ENCODE data around the gene GTPBP6. TPM values are rescaled to one million over a fixed set of nuclear protein-coding genes. Genes with fewer than 3 reads are reported as not detected.

The GTPBP6 gene
- total and polyA plus RNA-seq, 2 donors (not counting 3 experiments of a cell fraction or from before 2014, with no cell fraction given), result 39.1 to 63.5 TPM

DNA sequence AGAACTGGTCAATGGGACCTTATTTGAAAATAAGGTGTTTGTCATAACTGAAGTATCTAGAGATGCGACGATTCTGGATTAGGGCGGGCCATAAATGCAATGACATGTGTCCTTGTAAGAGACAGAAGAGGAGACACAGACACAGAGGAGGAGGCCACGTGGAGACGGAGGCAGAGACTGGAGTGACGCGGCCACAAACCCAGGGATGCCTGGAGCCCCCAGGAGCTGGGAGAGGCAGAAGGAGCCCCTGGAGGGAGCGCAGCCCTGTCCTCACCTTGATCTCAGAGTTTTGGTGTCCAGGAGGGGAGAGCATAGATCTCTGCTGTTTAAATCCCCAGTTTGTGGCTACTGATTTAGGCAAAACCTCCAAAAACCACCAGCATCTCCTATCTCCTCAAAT lies 5.0 kb downstream of the GTPBP6 start:
- Histone ChIP-seq H3K79me2 (ENCODE audit: control insufficient read depth, insufficient read depth, low read length) (peaks cover 12% of the 10 kb centered on the region), H3K4me2 (ENCODE audit: insufficient read depth, low read length) (no peak overlapping the region), H3K4me1 (ENCODE audit: control insufficient read depth, extremely low read depth, insufficient read depth, low read length) (no peaks in the 10 kb centered on the region), H2AFZ (ENCODE audit: low read depth, low read length) (no peak overlapping the region), H4K20me1 (replicated peaks; ENCODE audit: control insufficient read depth, extremely low read depth, insufficient read depth, low read length) (no peaks in the 10 kb centered on the region), H3K27me3 (ENCODE audit: control insufficient read depth in 2 of 2, insufficient read depth in 2 of 2, low read length in 2 of 2) (no peaks in the 10 kb centered on the region), H3K4me3 (replicated peaks in 1 of 3; ENCODE audit: insufficient read depth in 1 of 3, low read depth in 1 of 3, low read length in 3 of 3) (no peak overlapping the region), H3K9ac (replicated peaks; ENCODE audit: extremely low read depth, insufficient read depth, low read length) (no peak overlapping the region), H3K36me3 (ENCODE audit: control insufficient read depth in 2 of 2, extremely low read depth in 1 of 2, insufficient read depth in 2 of 2, low read length in 2 of 2) (peaks cover 7 to 18% of the 10 kb centered on the region in 2 experiments), H3K9me1 (replicated peaks; ENCODE audit: control insufficient read depth, extremely low read depth, insufficient read depth, low read length) (no peaks in the 10 kb centered on the region), H3K27ac (ENCODE audit: insufficient read depth, low read depth, low read length) (no peak overlapping the region), H3K9me3 (replicated peaks; ENCODE audit: control insufficient read depth, insufficient read depth, low read length) (no peaks in the 10 kb centered on the region)
- ChIA-PET CTCF (no interaction called here), POLR2A (no interaction called here)
- TF ChIP-seq, protein P1, sequence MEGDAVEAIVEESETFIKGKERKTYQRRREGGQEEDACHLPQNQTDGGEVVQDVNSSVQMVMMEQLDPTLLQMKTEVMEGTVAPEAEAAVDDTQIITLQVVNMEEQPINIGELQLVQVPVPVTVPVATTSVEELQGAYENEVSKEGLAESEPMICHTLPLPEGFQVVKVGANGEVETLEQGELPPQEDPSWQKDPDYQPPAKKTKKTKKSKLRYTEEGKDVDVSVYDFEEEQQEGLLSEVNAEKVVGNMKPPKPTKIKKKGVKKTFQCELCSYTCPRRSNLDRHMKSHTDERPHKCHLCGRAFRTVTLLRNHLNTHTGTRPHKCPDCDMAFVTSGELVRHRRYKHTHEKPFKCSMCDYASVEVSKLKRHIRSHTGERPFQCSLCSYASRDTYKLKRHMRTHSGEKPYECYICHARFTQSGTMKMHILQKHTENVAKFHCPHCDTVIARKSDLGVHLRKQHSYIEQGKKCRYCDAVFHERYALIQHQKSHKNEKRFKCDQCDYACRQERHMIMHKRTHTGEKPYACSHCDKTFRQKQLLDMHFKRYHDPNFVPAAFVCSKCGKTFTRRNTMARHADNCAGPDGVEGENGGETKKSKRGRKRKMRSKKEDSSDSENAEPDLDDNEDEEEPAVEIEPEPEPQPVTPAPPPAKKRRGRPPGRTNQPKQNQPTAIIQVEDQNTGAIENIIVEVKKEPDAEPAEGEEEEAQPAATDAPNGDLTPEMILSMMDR (IDR thresholded peaks at IDR 0.05; ENCODE audit: extremely low read depth in 1 of 2, insufficient read depth in 1 of 2, low read depth in 1 of 2, low read length in 2 of 2), result no peak
- TF ChIP-seq EZH2 (IDR thresholded peaks at IDR 0.05; ENCODE audit: borderline replicate concordance, low read depth, low read length, severe bottlenecking), result no peak
- TF ChIP-seq, protein P2, sequence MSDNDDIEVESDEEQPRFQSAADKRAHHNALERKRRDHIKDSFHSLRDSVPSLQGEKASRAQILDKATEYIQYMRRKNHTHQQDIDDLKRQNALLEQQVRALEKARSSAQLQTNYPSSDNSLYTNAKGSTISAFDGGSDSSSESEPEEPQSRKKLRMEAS (IDR thresholded peaks at IDR 0.05; ENCODE audit: insufficient read depth, insufficient read length), result no peak
- no peak for TF ChIP-seq FOS (IDR thresholded peaks at IDR 0.05; ENCODE audit: borderline replicate concordance, insufficient read depth, low read length)
- TF ChIP-seq MYC (IDR thresholded peaks at IDR 0.05; ENCODE audit: low read depth, low read length), result no peak
- no peak for TF ChIP-seq POLR2AphosphoS5 (IDR thresholded peaks at IDR 0.05; ENCODE audit: insufficient read depth, low read depth, low read length)
- DNase-seq (ENCODE audit: low read depth, low spot score) (no peak), FAIRE-seq (no peak)
- intact Hi-C loops (cut with micrococcal nuclease) (no loop called here), dilution Hi-C loops (cut with MboI; ENCODE audit: extremely low pct_ligation_motif_present, low sequenced_read_pairs) (no loop called here)
- no TSS peak for BruUV-seq (replicated peaks)
